Thoracic aorta (tissue), 2 donors: Measurements from ENCODE around the gene UGT1A5. TPM values are rescaled to one million over a fixed set of nuclear protein-coding genes. Genes with fewer than 3 reads are reported as not detected.

Source experiments
- ATAC-seq: fragments of 150-250 bp; one replicate; pipeline ENCODE4 v1.8.0; 2017; ENCODE audit warnings: low read depth; ENCODE audit not compliant: insufficient number of reproducible peaks, low FRiP score
- DNase-seq: peaks from one replicate; pipeline ENCODE4 v3.0.0-alpha.2; 2020; ENCODE audit warnings: low spot score
- H3K27ac ChIP-seq, 2 donors: fragments of 200-600 bp; sonication (generic); 1 replicate in 1 of 2; 2 replicates in 1 of 2; pipeline ENCODE4 v1.5.1; 2016; ENCODE audit warnings: mild to moderate bottlenecking in 2 of 2, moderate library complexity in 2 of 2
- H3K27me3 ChIP-seq: fragments of 200-600 bp; sonication (generic); replicated peaks from 2 replicates; pipeline ENCODE4 v1.6.0; 2016; ENCODE audit warnings: mild to moderate bottlenecking; ENCODE audit not compliant: insufficient read depth
- H3K36me3 ChIP-seq: fragments of 200-600 bp; sonication (generic); one replicate; pipeline ENCODE4 v1.5.1; 2016
- H3K4me1 ChIP-seq, 2 donors: fragments of 200-600 bp; sonication (generic); 1 replicate in 1 of 2; 2 replicates in 1 of 2; pipeline versions ENCODE4 v1.5.1 to v1.6.0; 2016; ENCODE audit warnings: low read depth in 2 of 2, mild to moderate bottlenecking in 1 of 2; ENCODE audit not compliant: control insufficient read depth in 1 of 2
- H3K4me3 ChIP-seq: fragments of 200-600 bp; sonication (generic); 2 replicates; pipeline ENCODE4 v1.5.1; 2016; ENCODE audit warnings: mild to moderate bottlenecking
- H3K9me3 ChIP-seq: fragments of 200-600 bp; sonication (generic); 2 replicates; pipeline ENCODE4 v1.5.1; 2016
- total RNA-seq, 2 donors: library from RNA; depleted of rRNA; stranded (reverse); fragments of >200 nt; gene quantifications; one replicate each; pipeline versions ENCODE4 v1.1.0 to v1.2.3, GENCODE V29; 2016
- TF ChIP-seq, protein P1 (sequence below): fragments of 200-600 bp; sonication (generic); IDR thresholded peaks from one replicate; pipeline ENCODE4 v1.5.1; 2019; ENCODE audit warnings: antibody characterized with exemption

The UGT1A5 gene
- total RNA-seq, 2 donors from 2014 or later: not detected

DNA sequence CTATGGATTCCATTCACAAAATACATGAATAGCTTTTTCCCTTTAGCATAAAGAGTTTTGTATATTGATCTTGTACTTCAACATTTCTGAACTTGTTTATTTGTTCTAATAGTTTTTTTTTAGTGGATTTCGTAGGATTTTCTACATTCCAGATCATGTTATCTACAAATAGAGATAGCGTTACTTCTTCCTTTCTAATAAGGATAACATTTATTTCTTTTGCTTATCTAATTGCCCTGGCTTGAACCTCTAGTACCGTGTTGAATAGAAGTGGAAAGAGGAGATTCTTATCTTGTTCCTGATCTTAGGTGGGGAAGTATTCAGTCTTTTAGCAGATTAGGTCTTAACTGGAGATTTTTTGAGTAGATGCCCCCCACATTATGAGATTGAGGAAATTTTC, 10.5 kb upstream of the UGT1A5 start:
- H3K9me3 ChIP-seq: no peaks in the 10 kb centered on the region
- H3K4me1 ChIP-seq: peaks cover 0 to 7% of the 10 kb centered on the region in 2 donors
- no peaks in the 10 kb centered on the region for H3K36me3 ChIP-seq
- TF ChIP-seq, protein P1, sequence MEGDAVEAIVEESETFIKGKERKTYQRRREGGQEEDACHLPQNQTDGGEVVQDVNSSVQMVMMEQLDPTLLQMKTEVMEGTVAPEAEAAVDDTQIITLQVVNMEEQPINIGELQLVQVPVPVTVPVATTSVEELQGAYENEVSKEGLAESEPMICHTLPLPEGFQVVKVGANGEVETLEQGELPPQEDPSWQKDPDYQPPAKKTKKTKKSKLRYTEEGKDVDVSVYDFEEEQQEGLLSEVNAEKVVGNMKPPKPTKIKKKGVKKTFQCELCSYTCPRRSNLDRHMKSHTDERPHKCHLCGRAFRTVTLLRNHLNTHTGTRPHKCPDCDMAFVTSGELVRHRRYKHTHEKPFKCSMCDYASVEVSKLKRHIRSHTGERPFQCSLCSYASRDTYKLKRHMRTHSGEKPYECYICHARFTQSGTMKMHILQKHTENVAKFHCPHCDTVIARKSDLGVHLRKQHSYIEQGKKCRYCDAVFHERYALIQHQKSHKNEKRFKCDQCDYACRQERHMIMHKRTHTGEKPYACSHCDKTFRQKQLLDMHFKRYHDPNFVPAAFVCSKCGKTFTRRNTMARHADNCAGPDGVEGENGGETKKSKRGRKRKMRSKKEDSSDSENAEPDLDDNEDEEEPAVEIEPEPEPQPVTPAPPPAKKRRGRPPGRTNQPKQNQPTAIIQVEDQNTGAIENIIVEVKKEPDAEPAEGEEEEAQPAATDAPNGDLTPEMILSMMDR: no peak
- H3K27me3 ChIP-seq: no peaks in the 10 kb centered on the region
- no peak overlapping the region for H3K27ac ChIP-seq
- no peak for DNase-seq
- no peak overlapping the region for H3K4me3 ChIP-seq
- ATAC-seq: no peak

- Histone ChIP-seq H3K36me3 (no peaks in the 10 kb centered on the region), H3K9me3 (no peaks in the 10 kb centered on the region), H3K27me3 (no peaks in the 10 kb centered on the region), H3K4me1 (peaks cover 0 to 4% of the 10 kb centered on the region in 2 donors), H3K4me3 (no peak overlapping the region), H3K27ac (peak overlapping the region in 1 of 2 donors; percentile 4)
- DNase-seq (no peak), ATAC-seq (no peak)
- TF ChIP-seq, protein P1: no peak
Measured at GRCh38 chr2:233705911-233706506, 6.7 kb upstream of the UGT1A5 start.

GRCh38 chr2:233706720-233707119, 6.0 kb upstream of the UGT1A5 start:
- H3K4me1 ChIP-seq: peaks cover 0 to 4% of the 10 kb centered on the region in 2 donors
- H3K9me3 ChIP-seq: no peaks in the 10 kb centered on the region
- H3K4me3 ChIP-seq: no peak overlapping the region
- TF ChIP-seq, protein P1: no peak
- no peaks in the 10 kb centered on the region for H3K27me3 ChIP-seq
- no peaks in the 10 kb centered on the region for H3K36me3 ChIP-seq
- no peak for DNase-seq
- ATAC-seq: no peak
- H3K27ac ChIP-seq: peak overlapping the region in 1 of 2 donors; percentile 4

- Histone ChIP-seq H3K9me3 (no peaks in the 10 kb centered on the region), H3K4me3 (no peak overlapping the region), H3K27me3 (no peaks in the 10 kb centered on the region), H3K36me3 (no peaks in the 10 kb centered on the region), H3K27ac (no peak overlapping the region), H3K4me1 (peaks cover 0 to 4% of the 10 kb centered on the region in 2 donors)
- DNase-seq (no peak), ATAC-seq (no peak)
- TF ChIP-seq, protein P1: no peak
Measured at GRCh38 chr2:233707940-233708644, 4.6 kb upstream of the UGT1A5 start.

- DNase-seq (no peak), ATAC-seq (no peak)
- no peaks in the 10 kb centered on the region for H3K36me3 ChIP-seq
- no peak overlapping the region for H3K27ac ChIP-seq
- peaks cover 0 to 4% of the 10 kb centered on the region in 2 donors for H3K4me1 ChIP-seq
- TF ChIP-seq, protein P1: no peak
- no peaks in the 10 kb centered on the region for H3K9me3 ChIP-seq
- H3K27me3 ChIP-seq: no peaks in the 10 kb centered on the region
- H3K4me3 ChIP-seq: no peak overlapping the region
Measured at GRCh38 chr2:233708942-233709341, 3.8 kb upstream of the UGT1A5 start.
